ENCODE results near the gene RPL37A. TPM values are rescaled to one million over a fixed set of nuclear protein-coding genes. Genes with fewer than 3 reads are reported as not detected.

The RPL37A gene
- total RNA-seq, 4 donors from 2014 or later = 393 to 1,147 (median 736) TPM

DNA sequence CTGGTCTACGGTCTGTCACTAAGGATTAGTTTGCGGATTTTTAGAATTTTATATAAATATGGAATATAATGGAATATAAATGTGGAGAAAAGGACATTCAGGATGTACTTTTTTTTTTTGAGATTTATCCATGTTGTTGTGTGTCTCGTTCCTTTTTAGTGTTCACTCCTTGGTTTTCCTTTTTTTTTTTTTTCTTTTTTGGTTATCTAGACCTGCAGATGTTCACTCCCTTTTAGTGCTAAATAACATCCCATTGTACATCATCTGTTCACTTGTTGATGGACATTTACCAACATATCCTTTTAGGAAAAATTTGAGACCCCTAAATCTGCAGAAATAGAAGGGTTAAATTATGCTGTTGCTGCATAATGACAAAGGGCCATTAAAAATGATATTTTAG, 25.5 kb upstream of the RPL37A start:
- Histone ChIP-seq H3K4me3 (replicated peaks in 1 of 3) (no peak overlapping the region), H3K4me1 (no peaks in the 10 kb centered on the region), H3K27me3 (no peaks in the 10 kb centered on the region), H3K36me3 (peaks cover 7 to 17% of the 10 kb centered on the region in 2 donors), H3K27ac (no peak overlapping the region), H3K9me3 (no peaks in the 10 kb centered on the region)
- intact Hi-C loops (cut with DNase I) = no loop called here
- DNase-seq = no peak
- TF ChIP-seq CTCF (IDR thresholded peaks at IDR 0.05) (no peak), POLR2A (IDR thresholded peaks at IDR 0.05) (no peak)
- WGBS, 2 donors = 93 to 96% methylated on average over 3 of the region's 3 CpGs

- H3K9me3 ChIP-seq = no peaks in the 10 kb centered on the region
- TF ChIP-seq CTCF (IDR thresholded peaks at IDR 0.05) = no peak
- TF ChIP-seq POLR2A (IDR thresholded peaks at IDR 0.05) = no peak
- no peak for DNase-seq
- intact Hi-C loops (cut with DNase I) = no loop called here
- no peak overlapping the region for H3K4me3 ChIP-seq (replicated peaks in 1 of 3)
- peaks cover 18 to 30% of the 10 kb centered on the region in 2 donors for H3K36me3 ChIP-seq
- H3K4me1 ChIP-seq = no peaks in the 10 kb centered on the region
- H3K27me3 ChIP-seq = no peaks in the 10 kb centered on the region
- 86 to 92% methylated on average over 12 of the region's 12 CpGs for WGBS, 2 donors
- no peak overlapping the region for H3K27ac ChIP-seq
These were observed 23.5 kb upstream of the RPL37A start for GRCh38 chr2:216474925-216475670.

DNA sequence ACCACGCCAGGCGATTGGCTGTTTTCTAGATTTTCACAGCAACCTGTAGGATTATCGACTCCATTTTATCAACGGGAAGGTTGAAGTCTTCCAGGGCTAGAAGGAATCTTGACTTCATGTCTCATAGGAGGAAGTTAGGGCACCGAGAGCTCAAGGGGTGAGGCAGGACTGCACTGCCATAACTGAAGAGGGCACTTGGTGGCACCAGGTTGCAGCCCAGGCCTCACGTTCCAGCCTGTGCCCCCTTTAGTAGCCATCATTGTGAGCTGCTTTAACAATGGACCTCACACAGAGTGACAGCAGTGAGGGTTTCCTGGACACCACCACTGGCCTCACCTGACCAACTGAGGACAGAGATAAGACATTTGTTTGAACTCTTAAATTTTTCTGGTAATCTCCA, 22.9 kb upstream of the RPL37A start:
- peaks cover 18 to 37% of the 10 kb centered on the region in 2 donors for H3K36me3 ChIP-seq
- no peak overlapping the region for H3K4me3 ChIP-seq (replicated peaks in 1 of 3)

GRCh38 chr2:216477283-216478035, 21.2 kb upstream of the RPL37A start:
- Histone ChIP-seq H3K27ac (no peak overlapping the region), H3K36me3 (peaks cover 18 to 42% of the 10 kb centered on the region in 2 donors), H3K4me1 (no peaks in the 10 kb centered on the region), H3K4me3 (replicated peaks in 1 of 3) (no peak overlapping the region), H3K27me3 (no peaks in the 10 kb centered on the region), H3K9me3 (no peaks in the 10 kb centered on the region)
- no peak for DNase-seq
- WGBS, 2 donors = 69 to 78% methylated on average over 2 of the region's 2 CpGs
- TF ChIP-seq POLR2A (IDR thresholded peaks at IDR 0.05) (no peak), CTCF (IDR thresholded peaks at IDR 0.05) (no peak)
- intact Hi-C loops (cut with DNase I) = no loop called here

More for the DNA sequence above, 22.9 kb upstream of the RPL37A start:
- TF ChIP-seq POLR2A (IDR thresholded peaks at IDR 0.05) (no peak), CTCF (IDR thresholded peaks at IDR 0.05) (no peak)
- Histone ChIP-seq H3K27ac (no peak overlapping the region), H3K9me3 (no peaks in the 10 kb centered on the region), H3K4me1 (no peaks in the 10 kb centered on the region), H3K27me3 (no peaks in the 10 kb centered on the region)
- intact Hi-C loops (cut with DNase I) = no loop called here
- DNase-seq = no peak
- 93 to 94% methylated on average over 6 of the region's 6 CpGs for WGBS, 2 donors

- H3K4me1 ChIP-seq = no peaks in the 10 kb centered on the region
- no peaks in the 10 kb centered on the region for H3K9me3 ChIP-seq
- intact Hi-C loops (cut with DNase I) = no loop called here
- 82 to 90% methylated on average over 1 to 3 of the region's 3 CpGs for WGBS, 2 donors
- TF ChIP-seq CTCF (IDR thresholded peaks at IDR 0.05) (no peak), POLR2A (IDR thresholded peaks at IDR 0.05) (no peak)
- no peak overlapping the region for H3K27ac ChIP-seq
- H3K36me3 ChIP-seq = peaks cover 24 to 48% of the 10 kb centered on the region in 2 donors
- no peaks in the 10 kb centered on the region for H3K27me3 ChIP-seq
- no peak overlapping the region for H3K4me3 ChIP-seq (replicated peaks in 1 of 3)
- DNase-seq = no peak
These were observed 20.5 kb upstream of the RPL37A start for GRCh38 chr2:216478151-216478550.

Measured in thyroid gland (tissue), 4 donors.